Daoy (cell line): Measurements from ENCODE around the gene ANKRD28. TPM values are rescaled to one million over a fixed set of nuclear protein-coding genes. Genes with fewer than 3 reads are reported as not detected.
"Not testable (repeated sequence)": the region's sequence is repeated elsewhere in the genome, so short reads cannot be mapped to it uniquely, and the experiment has no call there.

ENCODE experiments used
- DNase-seq: peaks from one replicate; pipeline ENCODE4 v3.0.0-alpha.2; 2015; ENCODE audit warnings: low read depth
- total RNA-seq: library from RNA; depleted of rRNA; stranded (reverse); fragments of >200 nt; shearing (Covaris generic); gene quantifications from 2 replicates; pipeline ENCODE4 v1.2.3, GENCODE V29; 2014; rRNA removed

ANKRD28 gene
- total RNA-seq = 31.4 and 42.5 TPM in 2 replicates

DNA sequence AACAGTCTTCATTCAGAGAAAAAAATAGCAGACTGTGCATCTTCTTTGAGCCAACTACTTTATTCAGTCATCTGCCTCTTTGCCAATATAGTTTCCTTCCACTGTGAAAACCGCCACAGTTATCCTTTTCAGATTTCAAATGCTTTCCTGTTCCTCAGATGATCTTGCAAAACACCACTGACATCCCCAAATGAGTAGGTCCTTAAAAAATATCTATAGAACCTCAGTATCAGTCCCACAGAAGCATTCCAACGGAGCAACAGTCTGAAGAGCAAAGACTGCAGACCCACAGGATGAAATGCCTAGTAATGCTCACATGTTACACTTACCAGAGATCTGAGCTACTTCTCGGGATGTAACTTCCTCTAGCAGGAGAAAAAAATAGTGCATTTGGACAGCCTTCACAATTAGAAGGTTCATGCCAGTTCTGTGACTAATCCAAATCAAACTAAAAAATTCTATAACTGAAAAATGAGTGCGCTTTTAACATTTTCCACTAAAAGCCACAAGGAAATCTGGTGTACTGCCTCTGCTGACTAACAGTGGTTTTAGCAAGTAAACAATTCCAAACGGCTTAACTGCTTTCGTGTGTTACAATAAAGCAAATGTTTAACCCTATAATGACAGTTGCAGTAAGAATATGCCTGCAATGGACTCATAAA lies at the start of gene ANKRD28:
Gene ANKRD28, minus strand, starts transcription at position 338 of the 662 bp plus-strand sequence. CDS start 1,458 bp downstream, outside the sequence.
- peak; percentile 74 for DNase-seq

DNA sequence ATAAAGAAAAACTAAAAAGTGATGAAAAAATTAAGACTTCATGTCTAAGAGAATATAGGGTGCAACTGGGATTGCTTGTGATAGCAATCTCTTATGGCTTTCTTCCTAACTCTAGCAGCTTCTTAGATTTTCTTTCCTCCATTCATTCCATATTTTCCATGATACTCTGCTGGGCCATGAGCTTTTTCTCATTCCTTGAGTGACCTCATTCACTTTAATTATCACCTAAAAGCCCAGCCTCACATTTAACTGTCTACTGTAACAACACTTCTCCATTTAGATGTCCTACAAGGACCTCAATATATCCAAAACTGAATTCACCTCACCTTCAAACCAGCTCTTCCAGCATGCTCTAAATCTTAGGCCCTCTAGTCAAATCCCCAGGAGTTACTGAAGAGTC lies 49.5 kb upstream of the ANKRD28 start:
- no peak for DNase-seq

DNA sequence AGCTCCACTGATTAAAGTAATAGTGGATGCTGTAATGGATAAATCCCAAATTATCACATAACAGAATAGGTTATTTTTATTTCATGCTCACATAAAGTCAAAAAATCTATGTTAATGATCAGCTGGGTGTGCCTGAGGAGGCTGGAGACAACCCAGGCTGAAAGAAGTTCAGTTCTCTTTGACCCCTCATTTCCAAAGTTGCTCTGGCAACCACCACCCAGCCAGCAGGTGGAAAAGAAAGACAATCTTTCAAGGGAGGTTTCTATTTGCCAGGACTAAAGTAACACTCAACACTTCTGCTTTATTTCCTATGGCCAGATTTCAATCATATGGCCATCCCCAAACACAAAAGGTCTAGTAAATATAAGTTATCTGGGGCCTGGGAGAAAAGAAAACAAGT lies 48.8 kb upstream of the ANKRD28 start:
- DNase-seq = no peak

DNA sequence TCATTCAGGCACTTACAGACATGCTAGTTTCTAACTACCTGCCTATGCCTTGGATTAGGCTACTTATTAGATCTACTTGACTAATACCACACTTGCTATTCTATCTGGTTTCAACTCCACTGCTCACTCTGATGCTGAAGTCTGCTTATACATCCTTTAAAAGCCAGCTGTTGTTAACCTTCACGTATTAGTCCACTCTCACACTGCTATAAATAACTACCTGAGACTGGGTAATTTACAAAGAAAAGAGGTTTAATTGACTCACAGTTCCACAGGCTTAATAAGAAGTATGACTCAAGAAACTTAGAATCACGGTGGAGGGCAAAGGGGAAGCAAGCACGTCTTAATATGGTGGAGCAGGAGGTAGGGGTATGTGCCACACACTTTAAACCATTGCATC lies 47.7 kb upstream of the ANKRD28 start:
- DNase-seq = no peak

DNA sequence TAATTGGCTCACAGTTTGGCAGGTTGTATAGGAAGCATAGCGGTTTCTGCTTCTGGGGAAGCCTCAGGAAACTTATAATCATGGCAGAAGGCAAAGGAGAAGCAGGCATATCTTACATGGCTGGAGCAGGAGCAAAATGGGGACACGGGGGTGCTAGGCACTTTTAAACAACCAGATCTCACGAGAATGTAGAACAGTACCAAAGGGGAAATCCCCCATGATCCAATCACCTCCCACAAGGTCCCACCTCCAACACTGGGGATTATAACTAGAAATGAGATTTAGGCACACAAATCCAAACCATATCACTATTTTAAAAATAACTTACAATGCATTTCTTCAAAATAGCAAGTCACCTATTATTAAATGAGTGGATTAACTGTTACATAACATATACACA lies 47.1 kb upstream of the ANKRD28 start:
- DNase-seq = no peak

DNA sequence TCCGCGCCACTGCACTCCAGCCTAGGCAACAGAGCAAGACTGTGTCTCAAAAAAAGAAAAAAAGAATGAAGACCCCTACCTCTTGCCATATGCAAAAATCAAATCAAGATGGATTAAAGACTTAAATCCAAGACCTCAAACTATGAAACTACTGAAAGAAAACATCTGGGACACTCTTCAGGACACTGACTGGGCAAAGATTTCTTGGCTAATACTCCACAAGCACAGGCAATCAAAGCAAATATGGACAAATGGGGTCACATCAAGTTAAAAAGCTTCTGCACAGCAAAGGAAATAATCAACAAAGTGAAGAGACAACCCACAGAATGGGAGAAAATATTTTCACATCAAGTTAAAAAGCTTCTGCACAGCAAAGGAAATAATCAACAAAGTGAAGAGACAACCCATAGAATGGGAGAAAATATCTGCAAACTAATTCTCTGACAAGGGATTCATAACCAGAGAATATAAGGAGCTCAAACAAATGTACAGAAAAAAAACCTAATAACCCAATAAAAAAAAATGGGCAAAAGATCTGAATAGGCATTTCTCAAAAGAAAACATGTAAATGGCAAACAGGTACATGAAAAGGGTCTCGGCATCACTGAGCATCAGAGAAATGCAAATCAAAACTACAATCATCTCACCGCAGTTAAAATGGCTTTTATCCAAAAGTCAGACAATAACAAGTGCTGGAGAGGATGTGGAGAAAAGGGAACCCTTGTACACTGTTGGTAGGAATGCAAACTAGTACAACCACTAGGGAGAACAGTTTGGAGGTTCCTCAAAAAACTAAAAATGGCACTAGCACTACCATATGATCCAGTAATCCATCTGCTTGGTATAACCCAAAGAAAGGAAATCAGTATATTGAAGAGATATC lies 43.6 kb upstream of the ANKRD28 start:
- DNase-seq = not testable (repeated sequence)

DNA sequence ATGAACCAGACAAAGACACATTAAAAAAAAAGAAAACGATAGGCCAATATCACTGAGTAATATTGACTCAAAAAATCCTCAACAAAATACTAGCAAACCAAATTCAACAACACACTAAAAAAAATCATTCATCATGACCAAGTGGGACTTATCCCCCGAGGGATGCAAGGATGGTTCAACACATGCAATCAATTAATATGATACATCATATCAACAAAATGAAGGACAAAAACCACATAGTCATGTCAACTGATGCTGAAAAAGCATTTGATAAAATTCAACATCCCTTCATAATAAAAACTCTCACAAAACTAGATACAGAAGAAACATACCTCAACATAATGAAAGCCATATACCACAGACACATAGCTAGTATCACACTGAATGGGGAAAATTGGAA lies 41.8 kb upstream of the ANKRD28 start:
- DNase-seq = no peak

DNA sequence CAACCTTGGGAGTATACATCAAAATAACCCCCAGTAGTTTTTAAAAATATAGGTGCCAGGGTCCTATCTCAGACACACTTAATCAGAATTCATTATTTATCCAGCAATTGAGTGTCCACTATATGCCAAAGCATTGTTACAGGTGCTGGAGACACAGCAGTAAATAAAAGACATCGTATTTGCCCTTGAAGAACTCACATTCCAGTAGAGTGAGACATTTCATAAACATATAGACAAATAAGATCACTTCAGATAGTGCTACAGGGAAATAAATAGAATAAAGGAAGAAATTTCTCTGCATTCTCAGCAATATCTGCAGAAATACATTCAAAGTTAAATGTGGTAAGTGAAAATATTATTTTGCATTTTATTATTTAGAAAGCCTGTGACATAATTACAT lies 34.1 kb upstream of the ANKRD28 start:
- no peak for DNase-seq

DNA sequence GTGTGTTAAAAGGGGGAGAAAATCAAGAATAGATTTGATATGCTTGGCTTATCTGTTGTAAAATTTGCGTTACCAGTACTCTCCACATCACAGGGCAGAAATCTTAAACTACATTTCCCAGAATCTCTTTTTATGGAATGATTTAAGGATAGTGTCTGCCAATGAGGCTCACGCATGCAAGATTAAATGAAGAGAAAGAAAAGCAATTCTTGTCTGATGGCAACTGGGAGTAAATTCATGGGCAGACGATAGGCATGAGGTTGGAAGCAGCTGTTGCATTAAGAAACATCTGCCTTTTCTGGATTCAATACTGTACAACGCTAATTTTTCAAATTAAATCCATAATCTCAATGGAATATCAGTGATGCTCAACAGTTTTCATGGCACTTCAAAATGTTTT lies 27.2 kb upstream of the ANKRD28 start:
- no peak for DNase-seq

DNA sequence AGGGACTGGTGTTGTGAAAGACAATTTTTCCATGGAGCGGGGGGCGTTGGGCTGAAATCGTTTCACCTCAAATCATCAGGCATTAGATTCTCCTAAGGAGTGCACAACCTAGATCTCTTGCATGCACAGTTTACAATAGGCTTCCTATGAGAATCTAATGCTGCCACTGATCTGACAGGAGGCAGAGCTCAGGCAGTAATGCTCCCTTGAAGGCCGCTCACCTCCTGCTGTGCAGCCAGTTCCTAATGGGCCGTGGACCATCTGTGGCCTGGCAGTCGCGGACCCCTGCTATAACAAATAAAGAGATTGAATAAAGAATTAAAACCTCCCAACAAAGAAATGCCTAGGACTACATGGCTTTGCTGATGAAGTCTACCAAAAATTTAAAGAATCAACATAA lies 25.3 kb upstream of the ANKRD28 start:
- no peak for DNase-seq

DNA sequence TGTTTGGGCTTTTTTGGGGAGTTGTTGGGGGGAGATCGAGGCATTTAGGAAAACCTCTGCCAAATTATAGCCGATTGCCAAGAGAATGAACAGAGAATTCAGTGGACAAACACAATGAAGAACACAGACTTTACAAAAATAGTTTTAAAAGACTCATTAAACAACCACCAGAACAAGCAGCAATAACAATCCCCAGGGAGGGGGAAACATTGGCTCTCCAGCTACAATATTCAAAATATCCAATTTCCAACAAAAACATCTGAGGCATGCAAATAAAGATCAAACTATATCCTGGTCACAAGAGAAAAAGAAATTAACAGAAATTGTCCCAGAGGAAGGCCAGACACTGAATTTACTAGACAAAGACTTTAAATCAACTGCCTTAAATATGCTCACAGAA lies 24.5 kb upstream of the ANKRD28 start:
- no peak for DNase-seq

DNA sequence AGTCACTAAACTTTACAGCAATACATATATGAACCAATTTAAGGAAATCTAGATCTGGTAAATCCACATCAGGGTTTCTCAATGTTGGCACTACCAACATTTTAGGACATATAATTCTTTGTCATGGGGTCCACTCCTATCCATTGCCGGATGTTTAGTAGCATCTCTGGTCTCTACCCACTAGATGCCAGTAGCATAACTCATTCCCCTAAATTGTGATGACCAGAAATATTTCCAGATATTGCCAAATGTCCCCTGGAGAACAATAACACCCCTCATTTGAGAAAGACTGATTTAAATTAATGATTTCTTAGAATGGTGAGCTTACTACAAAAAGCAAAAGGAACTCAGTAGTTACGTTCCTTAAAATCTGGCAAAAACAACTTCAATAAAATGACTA lies 23.1 kb upstream of the ANKRD28 start:
- DNase-seq = no peak

DNA sequence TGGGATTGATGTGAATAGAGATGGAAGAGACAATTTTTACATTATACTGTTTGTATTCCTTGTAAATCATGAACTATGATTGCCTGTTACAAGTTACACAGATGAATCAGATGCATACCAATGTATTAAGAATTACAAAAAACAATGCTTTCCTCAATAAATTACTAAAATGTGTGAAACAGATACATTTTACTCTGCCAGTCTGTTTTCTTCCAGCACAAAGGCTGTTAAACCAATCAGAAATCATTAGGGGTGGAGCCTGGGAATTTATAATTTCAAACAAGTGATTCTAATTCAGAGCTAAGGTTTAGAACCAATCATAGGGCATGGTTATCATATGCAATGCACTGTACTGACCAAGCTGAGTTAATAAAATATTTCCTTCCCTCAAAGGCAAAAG lies 21.8 kb upstream of the ANKRD28 start:
- DNase-seq = no peak

DNA sequence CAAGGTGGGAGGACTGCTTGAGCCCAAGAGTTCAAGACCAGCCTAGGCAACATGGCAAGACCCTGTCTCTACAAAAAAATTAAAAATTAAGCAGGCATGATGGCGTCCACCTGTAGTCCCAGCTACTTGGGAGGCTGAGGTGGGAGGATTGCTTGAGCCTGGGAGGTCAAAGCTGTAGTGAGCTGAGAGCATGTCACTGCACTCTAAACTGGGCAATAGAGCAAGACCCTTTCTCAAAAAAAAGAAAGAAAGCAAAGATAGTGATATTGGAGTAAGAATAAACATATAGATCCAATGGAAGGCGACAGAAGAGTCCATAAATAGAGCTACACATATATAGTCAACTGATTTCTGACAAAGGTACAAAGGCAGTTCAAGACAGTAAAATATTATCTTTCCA lies 21.3 kb upstream of the ANKRD28 start:
- DNase-seq = no peak

DNA sequence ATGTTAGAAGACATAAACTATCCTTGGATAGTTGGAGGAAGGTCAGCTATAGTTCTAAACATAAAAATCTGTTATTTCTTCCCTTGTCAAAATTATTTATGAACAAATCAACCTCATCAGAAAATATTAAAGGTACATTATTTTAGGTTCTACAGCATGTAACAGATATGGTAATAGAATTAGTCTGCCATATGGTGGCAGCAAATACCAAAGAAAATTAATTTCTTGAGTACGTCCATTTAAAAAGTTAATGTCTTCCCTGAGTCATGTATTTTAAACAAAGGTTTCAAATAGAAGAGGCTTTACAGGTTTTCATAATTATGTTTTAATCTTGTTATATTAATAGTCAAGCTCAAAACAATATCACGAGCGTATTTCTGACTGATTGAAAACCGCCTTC lies 17.9 kb upstream of the ANKRD28 start:
- peak; percentile 23 for DNase-seq

DNA sequence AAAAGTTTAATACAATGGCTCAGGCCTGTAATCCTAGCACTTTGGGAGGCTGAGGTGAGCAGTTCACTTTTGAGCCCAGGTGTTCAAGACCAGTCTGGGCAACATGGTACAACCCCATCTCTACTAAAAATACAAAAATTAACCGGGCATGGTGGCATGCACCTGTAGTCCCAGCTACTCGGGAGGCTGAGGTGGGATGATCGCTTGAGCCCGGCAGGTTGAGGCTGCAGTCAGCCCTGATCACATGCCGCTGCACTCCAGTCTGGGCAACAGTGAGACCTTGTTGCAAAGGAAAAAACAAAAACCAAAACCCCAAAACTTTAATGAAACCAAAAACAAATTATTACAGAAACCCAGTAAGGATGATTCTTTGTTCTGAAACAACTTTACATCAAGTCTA lies 15.3 kb upstream of the ANKRD28 start:
- not testable (repeated sequence) for DNase-seq

DNA sequence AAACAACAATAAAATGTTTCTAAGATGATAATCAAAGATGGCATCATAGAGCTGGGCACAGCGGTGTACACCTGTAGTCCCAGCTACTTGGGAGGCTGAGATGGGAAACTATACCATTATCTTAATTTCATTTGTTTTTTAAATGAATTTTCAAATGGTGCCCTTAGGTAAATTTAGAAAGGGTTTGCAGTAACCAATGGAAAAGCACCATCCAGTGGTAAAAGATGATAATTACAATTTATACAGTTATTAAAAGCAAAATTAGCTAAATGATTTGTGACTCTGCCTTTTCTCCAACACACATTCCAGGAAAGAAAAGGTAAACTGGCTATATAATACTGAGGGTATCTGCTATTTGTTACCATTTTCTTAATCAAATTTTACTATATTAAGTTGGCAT lies 14.4 kb upstream of the ANKRD28 start:
- DNase-seq = no peak

DNA sequence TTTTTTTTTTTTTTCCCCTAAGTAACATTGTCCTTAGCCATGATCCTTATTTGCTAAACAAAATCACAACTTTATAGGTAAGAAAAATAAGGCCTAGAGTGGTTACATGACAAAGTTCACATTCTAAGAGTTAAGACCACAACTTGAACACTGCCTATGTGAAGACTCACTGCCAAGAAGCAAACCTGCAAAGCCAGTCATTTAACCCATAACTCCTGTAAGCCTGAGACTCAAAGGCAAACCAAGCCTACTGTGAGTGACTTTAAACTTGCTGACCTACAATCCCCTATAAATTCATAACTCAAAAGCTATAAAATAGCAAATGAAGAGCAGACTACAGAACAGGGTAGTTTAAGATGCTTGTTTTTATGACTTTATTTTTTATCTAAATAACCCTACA lies 12.9 kb upstream of the ANKRD28 start:
- no peak for DNase-seq

DNA sequence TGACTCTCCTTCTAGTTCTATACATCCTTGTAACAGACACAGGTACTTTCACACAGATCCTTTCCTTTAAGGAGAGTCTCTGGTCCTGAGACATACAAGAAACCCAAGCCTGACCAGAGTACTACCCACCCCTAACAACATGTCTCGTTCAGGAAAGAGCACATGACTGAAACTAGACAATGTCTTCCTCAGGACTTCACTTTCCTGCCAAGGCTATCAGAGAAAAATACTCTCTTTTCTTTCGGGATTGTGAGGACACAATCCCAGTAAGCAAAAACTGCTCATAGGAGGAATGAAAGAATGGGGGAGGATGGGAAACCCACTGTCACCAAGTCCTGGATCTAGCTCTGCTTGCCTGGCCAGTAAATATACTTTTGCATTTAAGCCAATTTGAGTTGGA lies 11.5 kb upstream of the ANKRD28 start:
- no peak for DNase-seq

DNA sequence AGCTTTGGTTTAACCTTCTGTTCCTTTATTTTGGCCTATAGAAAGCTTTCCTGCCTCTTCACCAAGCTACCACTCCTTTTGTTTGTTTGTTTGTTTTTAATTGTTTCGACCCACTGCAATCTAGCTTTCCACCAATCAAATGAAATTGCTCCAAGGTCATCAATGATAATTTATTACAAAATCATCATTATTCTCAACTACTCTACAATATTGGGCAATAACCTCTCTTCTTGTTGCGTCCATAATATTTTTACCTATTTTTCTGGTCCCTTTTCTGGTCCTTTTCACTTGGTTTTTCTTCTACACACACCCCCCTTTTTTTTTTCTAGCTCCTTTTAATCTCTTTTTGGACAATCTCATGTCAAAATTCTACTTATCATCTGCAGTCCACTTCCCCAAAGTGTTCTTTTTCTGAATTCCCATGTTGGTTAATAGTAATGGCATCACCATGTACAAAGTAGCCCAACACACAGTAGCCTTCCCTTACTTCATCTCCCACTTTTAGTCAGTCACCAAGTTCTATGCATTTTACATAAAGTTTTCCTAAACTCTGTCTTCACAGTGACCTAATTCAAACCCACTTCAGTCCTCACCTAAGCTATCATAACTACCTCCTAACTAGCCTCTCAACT lies 11.0 kb upstream of the ANKRD28 start:
- no peak for DNase-seq

DNA sequence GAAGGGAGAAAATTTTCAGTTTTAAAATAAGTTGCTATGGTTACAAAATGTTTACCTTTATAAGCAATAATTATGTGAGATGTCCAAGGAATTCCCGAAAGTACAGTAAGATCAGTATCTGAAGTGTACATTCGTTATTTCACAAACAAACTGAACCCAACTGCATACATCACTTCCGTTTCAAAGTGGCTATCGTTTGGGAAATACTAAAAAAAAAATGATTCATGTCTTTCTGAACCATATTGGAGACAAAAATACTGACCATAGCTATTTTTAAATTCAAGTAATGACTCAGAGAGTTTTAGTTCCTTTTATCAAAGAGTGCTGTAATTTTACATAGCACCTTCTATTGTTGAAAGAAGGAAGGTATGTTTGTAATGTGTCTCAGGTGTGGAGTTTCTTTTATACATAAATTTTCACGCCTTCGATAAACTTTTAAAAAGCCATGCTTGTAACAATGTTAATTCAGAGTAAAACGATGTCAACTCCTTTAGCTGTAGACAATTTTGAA lies 8.0 kb upstream of the ANKRD28 start:
- DNase-seq = no peak

DNA sequence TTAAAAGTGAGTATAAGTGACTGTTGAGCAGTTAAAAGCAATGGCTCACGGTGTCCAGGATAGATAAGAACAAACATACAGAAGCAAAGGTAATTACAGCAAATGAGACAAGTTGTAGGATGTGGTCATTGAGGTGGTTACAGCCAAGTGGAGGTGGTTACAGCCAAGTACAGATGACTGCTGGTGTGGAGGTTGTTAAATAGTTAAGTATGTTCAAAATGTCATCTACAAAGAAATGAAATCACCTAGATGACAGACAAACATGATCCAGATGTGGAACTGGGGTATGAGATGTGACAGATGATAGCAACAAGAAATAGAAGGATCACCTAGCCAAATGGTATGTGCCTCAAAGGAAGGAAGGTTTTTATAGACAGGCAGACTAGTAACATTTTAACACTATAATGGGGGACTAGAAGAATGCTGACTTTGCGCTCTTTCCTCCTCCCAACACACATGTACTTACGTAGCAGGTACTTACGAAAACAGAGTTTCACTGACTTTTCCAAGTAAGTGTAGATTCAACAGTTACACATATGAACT lies 6.8 kb upstream of the ANKRD28 start:
- DNase-seq = peak; percentile 53
